ENCODE data around the gene ESCO1.
A peak's percentile ranks its signal among the peaks of the same experiment; 100 is the strongest.
"Not testable (repeated sequence)": the region's sequence is repeated elsewhere in the genome, so short reads cannot be mapped to it uniquely, and the experiment has no call there.

ESCO1 gene

DNA sequence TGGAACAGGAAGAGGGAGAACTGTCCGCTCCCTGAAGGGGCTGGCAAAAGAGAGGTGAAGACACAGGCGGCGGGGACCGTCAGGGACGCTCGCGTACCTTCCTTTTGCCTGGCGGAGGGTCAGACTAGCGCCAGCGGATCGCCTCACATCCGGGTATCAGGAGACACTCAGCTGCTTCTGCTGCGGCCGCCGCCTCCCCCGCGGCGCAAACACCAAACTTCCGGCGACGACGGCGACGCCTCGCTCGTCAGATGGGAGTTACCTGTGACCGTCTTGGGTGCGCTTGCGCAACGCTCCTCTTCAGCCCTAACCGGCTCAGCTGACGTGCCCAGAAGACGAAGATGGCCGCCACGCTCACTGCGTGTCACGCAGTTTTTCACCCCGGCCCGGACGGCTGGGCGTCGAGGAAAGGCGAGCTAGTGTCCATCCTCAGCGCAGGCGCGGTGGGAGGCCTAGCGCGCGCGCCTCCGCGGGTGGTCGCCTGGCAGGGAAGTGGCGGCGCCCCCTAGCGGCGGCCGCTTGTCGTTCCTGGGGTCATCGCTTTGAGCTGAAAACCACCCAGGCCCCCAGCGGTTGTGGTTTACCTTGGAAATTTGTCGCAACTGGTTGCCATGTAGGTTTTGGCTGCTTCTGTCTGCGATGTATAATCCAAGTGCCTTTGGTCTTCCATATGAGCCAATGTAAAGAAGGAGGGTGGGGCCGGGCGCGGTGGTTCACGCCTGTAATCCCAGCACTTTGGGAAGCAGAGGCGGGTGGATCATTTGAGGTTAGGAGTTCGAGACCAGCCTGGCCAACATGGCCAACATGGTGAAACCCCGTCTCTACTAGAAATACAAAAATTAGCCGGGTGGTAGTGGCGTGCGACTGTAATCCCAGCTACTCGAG, at the start of gene ESCO1:
ESCO1 (minus strand) TSS at position 179 of the 885 bp plus-strand sequence. CDS start 25,861 bp downstream, outside the sequence.
- peak; percentile 99 for DNase-seq (ENCODE audit: low read depth)
- H3K4me3 ChIP-seq (ENCODE audit: low read depth, low read length), result peak within 1 kb of the TSS; percentile 94
- TF ChIP-seq, protein P1, sequence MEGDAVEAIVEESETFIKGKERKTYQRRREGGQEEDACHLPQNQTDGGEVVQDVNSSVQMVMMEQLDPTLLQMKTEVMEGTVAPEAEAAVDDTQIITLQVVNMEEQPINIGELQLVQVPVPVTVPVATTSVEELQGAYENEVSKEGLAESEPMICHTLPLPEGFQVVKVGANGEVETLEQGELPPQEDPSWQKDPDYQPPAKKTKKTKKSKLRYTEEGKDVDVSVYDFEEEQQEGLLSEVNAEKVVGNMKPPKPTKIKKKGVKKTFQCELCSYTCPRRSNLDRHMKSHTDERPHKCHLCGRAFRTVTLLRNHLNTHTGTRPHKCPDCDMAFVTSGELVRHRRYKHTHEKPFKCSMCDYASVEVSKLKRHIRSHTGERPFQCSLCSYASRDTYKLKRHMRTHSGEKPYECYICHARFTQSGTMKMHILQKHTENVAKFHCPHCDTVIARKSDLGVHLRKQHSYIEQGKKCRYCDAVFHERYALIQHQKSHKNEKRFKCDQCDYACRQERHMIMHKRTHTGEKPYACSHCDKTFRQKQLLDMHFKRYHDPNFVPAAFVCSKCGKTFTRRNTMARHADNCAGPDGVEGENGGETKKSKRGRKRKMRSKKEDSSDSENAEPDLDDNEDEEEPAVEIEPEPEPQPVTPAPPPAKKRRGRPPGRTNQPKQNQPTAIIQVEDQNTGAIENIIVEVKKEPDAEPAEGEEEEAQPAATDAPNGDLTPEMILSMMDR (IDR thresholded peaks at IDR 0.05; ENCODE audit: insufficient read depth, low read depth, low read length, missing control alignments), result peak; percentile 98

- DNase-seq (ENCODE audit: low read depth); H3K4me3 ChIP-seq (ENCODE audit: low read depth, low read length): not testable (repeated sequence)
Observed at GRCh38 chr18:21640375-21640774, 39.9 kb upstream of the ESCO1 start.

- H3K4me3 ChIP-seq (ENCODE audit: low read depth, low read length), result no peak overlapping the region
- TF ChIP-seq, protein P1 (IDR thresholded peaks at IDR 0.05; ENCODE audit: insufficient read depth, low read depth, low read length, missing control alignments), result no peak
- DNase-seq (ENCODE audit: low read depth), result no peak
Observed at GRCh38 chr18:21638822-21639221, 38.3 kb upstream of the ESCO1 start.

- TF ChIP-seq, protein P1 (IDR thresholded peaks at IDR 0.05; ENCODE audit: insufficient read depth, low read depth, low read length, missing control alignments), result no peak
- DNase-seq (ENCODE audit: low read depth), result no peak
- no peak overlapping the region for H3K4me3 ChIP-seq (ENCODE audit: low read depth, low read length)
Observed at GRCh38 chr18:21636769-21637168, 36.3 kb upstream of the ESCO1 start.

DNA sequence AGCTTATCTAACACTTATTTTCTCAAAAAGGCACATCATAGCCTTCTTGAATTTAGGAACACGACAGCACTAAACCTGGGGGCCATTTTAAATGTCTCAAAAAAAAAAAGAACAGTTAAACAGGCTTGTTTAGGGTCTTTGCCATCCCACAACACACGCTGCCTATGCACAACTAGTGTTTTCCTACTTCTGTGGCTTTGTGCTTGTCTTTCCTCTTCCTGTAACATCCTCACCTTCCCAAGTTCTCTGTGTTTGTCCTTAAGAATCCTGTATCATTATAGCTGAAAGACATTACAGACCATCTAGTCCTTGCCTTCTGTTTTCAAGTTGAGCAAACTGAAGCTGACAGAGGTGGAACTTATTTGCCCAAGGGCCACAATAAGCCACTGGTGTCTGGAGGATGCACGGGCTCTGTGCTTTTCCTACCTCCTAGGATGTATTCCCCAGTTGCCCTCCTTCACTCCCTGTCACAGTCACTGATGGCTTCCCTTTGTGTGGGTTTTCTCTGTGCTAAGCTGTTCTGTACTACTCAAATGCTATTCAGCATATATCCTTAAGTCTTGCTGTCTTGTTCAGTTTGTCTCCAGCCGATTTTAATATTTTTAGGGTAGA, 34.2 kb upstream of the ESCO1 start:
- H3K4me3 ChIP-seq (ENCODE audit: low read depth, low read length), result no peak overlapping the region
- DNase-seq (ENCODE audit: low read depth), result no peak
- TF ChIP-seq, protein P1 (IDR thresholded peaks at IDR 0.05; ENCODE audit: insufficient read depth, low read depth, low read length, missing control alignments), result no peak

- H3K4me3 ChIP-seq (ENCODE audit: low read depth, low read length), result no peak overlapping the region
- TF ChIP-seq, protein P1 (IDR thresholded peaks at IDR 0.05; ENCODE audit: insufficient read depth, low read depth, low read length, missing control alignments), result no peak
Observed at GRCh38 chr18:21632393-21632792, 31.9 kb upstream of the ESCO1 start.

GRCh38 chr18:21629089-21629832, 28.8 kb upstream of the ESCO1 start:
- peak overlapping the region; percentile 3; the same call in 1 of the 2 replicates for H3K4me3 ChIP-seq (ENCODE audit: low read depth, low read length)
- peak; percentile 80 for DNase-seq (ENCODE audit: low read depth)
- TF ChIP-seq, protein P1 (IDR thresholded peaks at IDR 0.05; ENCODE audit: insufficient read depth, low read depth, low read length, missing control alignments), result no peak

More at GRCh38 chr18:21632393-21632792, 31.9 kb upstream of the ESCO1 start:
- DNase-seq (ENCODE audit: low read depth), result no peak

GRCh38 chr18:21621640-21622039, 21.1 kb upstream of the ESCO1 start:
- DNase-seq (ENCODE audit: low read depth); H3K4me3 ChIP-seq (ENCODE audit: low read depth, low read length): not testable (repeated sequence)
